Spleen (tissue), 7 donors: ENCODE results near the gene OGT.

Experiments used
- CTCF ChIP-seq, 11 experiments: fragments of 200-600 bp in 7 of 11; fragments of 450-650 bp in 4 of 11; sonication (generic) in 4 of 11; IDR thresholded peaks in 8 of 11; conservative IDR thresholded peaks in 3 of 11; 1 replicate in 7 of 11; 2 replicates in 4 of 11; pipeline versions ENCODE4 v1.4.0 to v1.8.0; 2016 to 2021; ENCODE audit warnings: antibody characterized with exemption in 11 of 11, inconsistent platforms in 4 of 11, mild to moderate bottlenecking in 1 of 11
- POLR2AphosphoS5 ChIP-seq, 3 donors: sonication (generic); formaldehyde crosslinking; IDR thresholded peaks; one replicate each; pipeline ENCODE4 v1.5.1; 2017; ENCODE audit warnings: antibody characterized with exemption in 3 of 3
- donor health status: DM: no; HTN: no; CAD: no; lungs with moderate emphysema.
- donor health status: DM: no; HTN: no; CAD: no.
- donor health status: DM: no; HTN: no; CAD: no.

GRCh38 chrX:71556036-71556435 lies 23.1 kb downstream of the OGT start:
- no peak for TF ChIP-seq CTCF (IDR thresholded peaks at IDR 0.05 in 8 of 11, conservative IDR thresholded peaks at IDR 0.05 in 3 of 11)
- no peak for TF ChIP-seq POLR2AphosphoS5 (IDR thresholded peaks at IDR 0.05)
